ENCODE measurements around the gene REL. TPM values are rescaled to one million over a fixed set of nuclear protein-coding genes. Genes with fewer than 3 reads are reported as not detected.

Gene REL
- total and polyA plus RNA-seq, 9 of the 15 experiments (the other 6 are each of a cell fraction or from before 2014, with no cell fraction given), result 0.63 to 8.6 (median 6.3) TPM

GRCh38 chr2:60872510-60872928 lies 8.9 kb upstream of the REL start (continued):
- TF ChIP-seq ARHGAP35 (IDR thresholded peaks at IDR 0.05; ENCODE audit: partially characterized antibody) (no peak), PTTG1 (tag; IDR thresholded peaks at IDR 0.05; ENCODE audit: low read depth) (no peak), RFX7 (CRISPR knock-in tag; IDR thresholded peaks at IDR 0.05) (no peak), ZNF444 (CRISPR knock-in tag; IDR thresholded peaks at IDR 0.05) (no peak), TEAD1 (CRISPR knock-in tag; IDR thresholded peaks at IDR 0.05) (no peak), SMARCA4 (IDR thresholded peaks at IDR 0.05) (no peak), TAF7 (tag; IDR thresholded peaks at IDR 0.05) (no peak), TOE1 (IDR thresholded peaks at IDR 0.05; ENCODE audit: borderline replicate concordance) (no peak), TOE1 (CRISPR knock-in tag; IDR thresholded peaks at IDR 0.05; ENCODE audit: borderline replicate concordance, low read depth) (no peak)

GRCh38 chr2:60873381-60873780 lies 8.0 kb upstream of the REL start:
- WGBS (ENCODE audit: insufficient coverage, low coverage, missing lambda C conversion rate), result 37% methylated on average over 3 of the region's 3 CpGs
- Histone ChIP-seq H3K27me3 (ENCODE audit: control insufficient read depth in 2 of 2, insufficient read depth in 2 of 2, low read length in 2 of 2) (no peaks in the 10 kb centered on the region), H2AFZ (ENCODE audit: low read depth, low read length) (no peak overlapping the region), H3K4me2 (ENCODE audit: insufficient read depth, low read length) (no peak overlapping the region), H3K9me3 (replicated peaks; ENCODE audit: control insufficient read depth, insufficient read depth, low read depth, low read length) (no peaks in the 10 kb centered on the region), H3K4me3 (no peak overlapping the region), H3K27ac (ENCODE audit: extremely low read depth, low read depth, low read length) (no peak overlapping the region), H3K36me3 (ENCODE audit: control insufficient read depth, insufficient read depth, low read length) (no peaks in the 10 kb centered on the region), H3K4me1 (replicated peaks in 1 of 2; ENCODE audit: control insufficient read depth in 2 of 2, insufficient read depth in 2 of 2, low read length in 2 of 2) (no peaks in the 10 kb centered on the region), H3K79me2 (ENCODE audit: control insufficient read depth, insufficient read depth, low read length) (no peaks in the 10 kb centered on the region), H3K9me1 (ENCODE audit: control insufficient read depth, insufficient read depth, low read length) (no peaks in the 10 kb centered on the region), H4K20me1 (replicated peaks; ENCODE audit: control insufficient read depth, insufficient read depth, low read length) (no peaks in the 10 kb centered on the region), H3K9ac (ENCODE audit: insufficient read depth in 1 of 2, low read depth in 2 of 2, low read length in 2 of 2) (no peak overlapping the region)
- in situ Hi-C loops (cut with MboI) (no loop called here), intact Hi-C loops (cut with micrococcal nuclease) (no loop called here)
- ATAC-seq (no peak), FAIRE-seq (no peak), DNase-seq (ENCODE audit: extremely low read depth in 1 of 4, low spot score in 3 of 4) (no peak)
- no TSS peak for BruUV-seq (replicated peaks)
- ChIA-PET POLR2A (no interaction called here), CTCF (ENCODE audit: low intra/inter-chr PET ratio) (no interaction called here)
- no peak for TF ChIP-seq ARNT (IDR thresholded peaks at IDR 0.05)
- no peak for TF ChIP-seq TEAD1 (CRISPR knock-in tag; IDR thresholded peaks at IDR 0.05)
- no peak for TF ChIP-seq NKRF (IDR thresholded peaks at IDR 0.05; ENCODE audit: borderline replicate concordance)
- TF ChIP-seq TBP (optimal IDR thresholded peaks at IDR 0.05; ENCODE audit: low read depth, low read length), result no peak
- no peak for TF ChIP-seq ZNF224 (CRISPR knock-in tag; IDR thresholded peaks at IDR 0.05)
- no peak for TF ChIP-seq MYC (IDR thresholded peaks at IDR 0.05; ENCODE audit: low read depth, low read length)
- no peak for TF ChIP-seq MYC (CRISPR knock-in tag; IDR thresholded peaks at IDR 0.05; ENCODE audit: borderline replicate concordance, low read depth)
- no peak for TF ChIP-seq POLR2A (conservative IDR thresholded peaks at IDR 0.05)
- TF ChIP-seq RUNX1 (IDR thresholded peaks at IDR 0.05; ENCODE audit: low read depth), result no peak
- TF ChIP-seq C11orf30 (IDR thresholded peaks at IDR 0.05; ENCODE audit: low read depth), result no peak
- no peak for TF ChIP-seq PHB2 (IDR thresholded peaks at IDR 0.05; ENCODE audit: low read depth)
- no peak for TF ChIP-seq KLF1 (tag; IDR thresholded peaks at IDR 0.05)
- TF ChIP-seq ZNF780A (CRISPR knock-in tag; IDR thresholded peaks at IDR 0.05), result no peak
- TF ChIP-seq CBX5 (IDR thresholded peaks at IDR 0.05; ENCODE audit: borderline replicate concordance, low read depth), result no peak
